ENCODE measurements around the gene S100A14. TPM values are rescaled to one million over a fixed set of nuclear protein-coding genes. Genes with fewer than 3 reads are reported as not detected.

S100A14 gene
- total and polyA plus RNA-seq, 2 of the 4 experiments (the other 2 are of a cell fraction) = 0.10 TPM; not detected in 1

GRCh38 chr1:153646672-153647345 lies 30.7 kb upstream of the S100A14 start:
- in situ Hi-C loops (cut with MboI; ENCODE audit: low sequenced_read_pairs) (loop anchor here (10.0 kb wide), 1 partner anchor 132 kb away; no protein-coding TSS in a partner anchor), intact Hi-C loops (cut with micrococcal nuclease) (no loop called here), dilution Hi-C loops (cut with HindIII; ENCODE audit: low sequenced_read_pairs, unreplicated experiment) (no loop called here)
- H3K4me2 ChIP-seq (ENCODE audit: low read depth, low read length) = no peak overlapping the region
- ChIA-PET CTCF (interaction anchor here (0.8 kb wide), 1 partner anchor 136 kb away, joined by 5 read pairs; no protein-coding TSS in a partner anchor), POLR2A (ENCODE audit: unreplicated experiment) (interaction anchor here (0.5 kb wide), 1 partner anchor 311 kb away, joined by 4 read pairs; the partner anchor contains the start of gene CRTC2)
- H3K4ac ChIP-seq (ENCODE audit: low read depth, low read length) = no peak overlapping the region
- no peak overlapping the region for H3K27ac ChIP-seq (ENCODE audit: insufficient read depth, low read length)
- no peak overlapping the region for H3K18ac ChIP-seq (ENCODE audit: low read depth, low read length)
- no peak overlapping the region for H4K8ac ChIP-seq (ENCODE audit: low read depth in 2 of 2, low read length in 2 of 2)
- peaks cover 31% of the 10 kb centered on the region for H3K36me3 ChIP-seq (ENCODE audit: control insufficient read depth, insufficient read depth, low read length)
- H4K20me1 ChIP-seq (ENCODE audit: insufficient read depth, low read length) = peaks cover 4% of the 10 kb centered on the region
- H3K9me3 ChIP-seq (ENCODE audit: control insufficient read depth, insufficient read depth, low read length) = no peaks in the 10 kb centered on the region
- H2AFZ ChIP-seq (replicated peaks; ENCODE audit: low read length, poor library complexity) = no peak overlapping the region
- BruUV-seq (replicated peaks) = no TSS peak
- ATAC-seq (ENCODE audit: low read depth) (peak; percentile 16), DNase-seq (no peak)
- no peak overlapping the region for H3K56ac ChIP-seq (ENCODE audit: extremely low read depth, insufficient read depth, low read length)
- 100% methylated on average over 1 of the region's 5 CpGs; no CpG with 5 or more reads in 1 of the 2 experiments for WGBS, 2 experiments (ENCODE audit: extremely low coverage in 2 of 2, insufficient read length in 1 of 2)
- H2AK9ac ChIP-seq (replicated peaks; ENCODE audit: low read depth, low read length, poor library complexity) = no peak overlapping the region
- H3K79me1 ChIP-seq (ENCODE audit: low read depth in 1 of 2, low read length in 2 of 2) = peaks cover 7 to 40% of the 10 kb centered on the region in 2 experiments; a peak in 3 of 4 replicates
- H4K91ac ChIP-seq (ENCODE audit: insufficient read depth, low read depth, low read length) = no peak overlapping the region
- no peak overlapping the region for H2BK120ac ChIP-seq (ENCODE audit: low read depth, low read length)
- H2BK15ac ChIP-seq (ENCODE audit: low read depth, low read length) = no peak overlapping the region
- TF ChIP-seq CHD1 (IDR thresholded peaks at IDR 0.05; ENCODE audit: low read depth, low read length) = no peak
- no peak for TF ChIP-seq MXI1 (IDR thresholded peaks at IDR 0.05; ENCODE audit: borderline replicate concordance, low read depth, low read length)
- no peak for TF ChIP-seq SMC3 (IDR thresholded peaks at IDR 0.05; ENCODE audit: low read depth, low read length)
- H2AK5ac ChIP-seq (ENCODE audit: low read depth, low read length) = no peak overlapping the region
- H3K4me3 ChIP-seq (ENCODE audit: insufficient read depth, low read depth, low read length) = no peak overlapping the region
- H3K27me3 ChIP-seq (ENCODE audit: control insufficient read depth, insufficient read depth, low read length) = no peaks in the 10 kb centered on the region
- H3K9ac ChIP-seq (ENCODE audit: low read depth, low read length) = no peak overlapping the region
- no peak overlapping the region for H3K14ac ChIP-seq (replicated peaks; ENCODE audit: low read depth, low read length)
- no peak overlapping the region for H4K5ac ChIP-seq (ENCODE audit: low read depth, low read length)
- no peak overlapping the region for H2BK5ac ChIP-seq (ENCODE audit: low read depth, low read length, poor library complexity, severe bottlenecking)
- no peak overlapping the region for H3K23ac ChIP-seq (ENCODE audit: low read depth, low read length)
- H2BK20ac ChIP-seq (ENCODE audit: low read depth, low read length) = no peak overlapping the region
- no peaks in the 10 kb centered on the region for H3K4me1 ChIP-seq (ENCODE audit: control insufficient read depth, insufficient read depth, low read length)
- H3K9me1 ChIP-seq (ENCODE audit: insufficient read depth, low read length) = peaks cover 6% of the 10 kb centered on the region
